ENCODE measurements around the gene RAP1GAP. TPM values are rescaled to one million over a fixed set of nuclear protein-coding genes. Genes with fewer than 3 reads are reported as not detected.

The RAP1GAP gene
- total RNA-seq, 2 donors from 2014 or later: 46.5 to 104 TPM

GRCh38 chr1:21576031-21576797 lies 92.9 kb downstream of the RAP1GAP start:
- no peaks in the 10 kb centered on the region for H3K36me3 ChIP-seq (replicated peaks in 1 of 2; ENCODE audit: insufficient read depth in 1 of 2, low read depth in 2 of 2)
- no peak overlapping the region for H3K4me3 ChIP-seq
- WGBS, 2 donors: 79 to 90% methylated on average over 6 to 7 of the region's 7 CpGs
- intact Hi-C loops (cut with DNase I): loop anchor here (5.0 kb wide), 1 partner anchor 64 kb away; no protein-coding TSS in a partner anchor
- H3K9me3 ChIP-seq: no peaks in the 10 kb centered on the region
- H3K27ac ChIP-seq: no peak overlapping the region
- peaks cover 4% of the 10 kb centered on the region for H3K4me1 ChIP-seq
- no peaks in the 10 kb centered on the region for H3K27me3 ChIP-seq
- no peak for DNase-seq
- TF ChIP-seq POLR2A (IDR thresholded peaks at IDR 0.05) (no peak), CTCF (IDR thresholded peaks at IDR 0.05) (no peak)
- no peak for ATAC-seq

DNA sequence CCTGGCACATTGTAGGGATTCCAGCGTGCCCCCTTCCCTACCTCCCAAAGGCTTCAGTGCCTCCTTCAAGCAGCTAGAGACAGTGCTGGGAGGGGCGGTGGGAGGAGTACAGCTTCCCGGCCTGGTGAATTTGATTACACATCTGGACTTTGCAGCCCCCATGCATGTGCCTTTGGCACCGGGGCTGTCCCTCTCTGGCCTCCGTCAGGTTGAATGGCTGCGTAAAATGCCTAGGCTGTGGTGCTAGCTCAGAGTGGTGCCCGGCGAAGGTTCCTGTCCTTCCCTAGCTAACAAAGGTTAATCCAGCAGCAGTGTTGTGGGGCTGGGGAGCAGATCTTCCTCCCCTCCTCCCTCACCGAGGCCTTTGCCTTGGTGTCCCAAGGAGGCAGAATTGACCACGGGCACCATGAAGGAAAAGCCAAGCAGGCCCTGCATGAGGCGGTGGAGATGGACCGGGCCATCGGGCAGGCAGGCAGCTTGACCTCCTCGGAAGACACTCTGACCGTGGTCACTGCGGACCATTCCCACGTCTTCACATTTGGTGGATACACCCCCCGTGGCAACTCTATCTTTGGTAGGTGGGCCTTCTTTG lies 93.7 kb downstream of the RAP1GAP start:
- 85 to 94% methylated on average over 15 to 18 of the region's 18 CpGs for WGBS, 2 donors
- DNase-seq: no peak
- intact Hi-C loops (cut with DNase I): loop anchor here (5.0 kb wide), 1 partner anchor 63 kb away; no protein-coding TSS in a partner anchor
- no peaks in the 10 kb centered on the region for H3K27me3 ChIP-seq
- H3K4me3 ChIP-seq: no peak overlapping the region
- peaks cover 4% of the 10 kb centered on the region for H3K4me1 ChIP-seq
- H3K27ac ChIP-seq: peak overlapping the region in 1 of 4 donors; percentile 29
- no peak for ATAC-seq
- H3K36me3 ChIP-seq (replicated peaks in 1 of 2; ENCODE audit: insufficient read depth in 1 of 2, low read depth in 2 of 2): no peaks in the 10 kb centered on the region
- TF ChIP-seq CTCF (IDR thresholded peaks at IDR 0.05) (no peak), POLR2A (IDR thresholded peaks at IDR 0.05) (no peak)
- H3K9me3 ChIP-seq: no peaks in the 10 kb centered on the region

- ATAC-seq (peak; percentile 47), DNase-seq (no peak)
- no peak overlapping the region for H3K4me3 ChIP-seq
- WGBS, 2 donors: 46 to 69% methylated on average over 7 to 29 of the region's 31 CpGs
- TF ChIP-seq POLR2A (IDR thresholded peaks at IDR 0.05): no peak
- TF ChIP-seq CTCF (IDR thresholded peaks at IDR 0.05): no peak
- intact Hi-C loops (cut with DNase I): loop anchor here (5.0 kb wide), 1 partner anchor 62 kb away; no protein-coding TSS in a partner anchor
- no peaks in the 10 kb centered on the region for H3K9me3 ChIP-seq
- H3K36me3 ChIP-seq (replicated peaks in 1 of 2; ENCODE audit: insufficient read depth in 1 of 2, low read depth in 2 of 2): no peaks in the 10 kb centered on the region
- peaks cover 4% of the 10 kb centered on the region for H3K4me1 ChIP-seq
- H3K27me3 ChIP-seq: no peaks in the 10 kb centered on the region
- H3K27ac ChIP-seq: peak overlapping the region in 2 of 4 donors; percentile 14 to 29
Measured at GRCh38 chr1:21574466-21575151, 94.5 kb downstream of the RAP1GAP start.

GRCh38 chr1:21573971-21574465 lies 95.1 kb downstream of the RAP1GAP start:
- WGBS, 2 donors: 5% methylated on average over 6 to 11 of the region's 11 CpGs
- peak; percentile 39 to 74 (median 60) for TF ChIP-seq CTCF (IDR thresholded peaks at IDR 0.05)
- no peak for TF ChIP-seq POLR2A (IDR thresholded peaks at IDR 0.05)
- Histone ChIP-seq H3K4me3 (no peak overlapping the region), H3K27me3 (no peaks in the 10 kb centered on the region), H3K36me3 (replicated peaks in 1 of 2; ENCODE audit: insufficient read depth in 1 of 2, low read depth in 2 of 2) (no peaks in the 10 kb centered on the region), H3K4me1 (peaks cover 4% of the 10 kb centered on the region), H3K27ac (peak overlapping the region in 1 of 4 donors; percentile 40), H3K9me3 (no peaks in the 10 kb centered on the region)
- ATAC-seq: peak; percentile 76
- intact Hi-C loops (cut with DNase I): no loop called here
- peak; percentile 73 to 84 (median 82) for DNase-seq
